Measurements from ENCODE around the gene PLXNA1.

The PLXNA1 gene

DNA sequence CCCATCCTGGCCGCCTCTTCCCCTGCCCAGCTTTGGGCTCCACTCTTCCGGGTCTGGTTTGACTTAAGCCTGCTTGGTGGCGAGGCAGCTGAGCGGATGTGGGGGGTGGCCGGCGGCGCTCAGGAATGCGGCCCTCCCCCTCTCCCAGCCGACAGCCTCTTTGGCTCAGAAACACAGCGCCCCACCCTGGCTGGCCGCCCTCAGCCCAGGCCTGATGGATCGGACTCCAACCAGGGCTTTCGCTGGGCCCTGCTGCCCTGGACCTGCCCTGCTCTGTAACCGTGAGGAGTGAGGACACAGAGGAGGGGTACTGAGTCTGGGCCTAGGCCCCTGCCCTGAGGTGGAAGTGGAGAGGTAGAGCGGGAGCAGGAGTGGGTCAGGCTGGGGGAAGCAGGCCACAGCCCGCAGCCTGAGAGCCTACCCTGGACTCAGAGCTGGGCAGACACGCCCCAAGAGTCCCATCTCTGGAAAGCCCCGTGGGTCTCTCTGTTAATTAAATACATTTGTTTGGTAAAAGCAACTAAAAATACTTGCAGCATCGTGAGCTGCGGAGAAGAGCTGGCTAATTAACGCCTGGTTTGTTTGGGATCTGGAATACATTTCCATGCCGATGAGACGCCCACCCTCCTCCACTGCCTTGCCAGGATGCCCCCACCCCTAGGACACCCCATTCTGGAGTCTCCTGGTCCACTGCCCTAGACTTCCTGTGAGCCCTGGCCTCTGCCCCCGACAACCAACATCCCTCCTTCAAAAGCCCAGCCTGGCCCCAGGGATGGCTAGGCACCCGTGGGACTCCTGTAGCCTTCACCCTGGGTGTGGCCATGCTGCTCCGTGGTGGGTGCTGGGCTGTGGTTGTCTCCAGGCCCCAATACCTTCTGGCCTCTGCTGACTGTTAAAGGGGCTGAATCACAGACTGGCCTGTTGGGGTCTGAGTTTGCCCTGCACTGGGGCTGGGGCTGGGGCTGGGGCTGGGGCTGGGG lies 19.6 kb downstream of the PLXNA1 start:
- no peak for DNase-seq (ENCODE audit: low spot score)

DNA sequence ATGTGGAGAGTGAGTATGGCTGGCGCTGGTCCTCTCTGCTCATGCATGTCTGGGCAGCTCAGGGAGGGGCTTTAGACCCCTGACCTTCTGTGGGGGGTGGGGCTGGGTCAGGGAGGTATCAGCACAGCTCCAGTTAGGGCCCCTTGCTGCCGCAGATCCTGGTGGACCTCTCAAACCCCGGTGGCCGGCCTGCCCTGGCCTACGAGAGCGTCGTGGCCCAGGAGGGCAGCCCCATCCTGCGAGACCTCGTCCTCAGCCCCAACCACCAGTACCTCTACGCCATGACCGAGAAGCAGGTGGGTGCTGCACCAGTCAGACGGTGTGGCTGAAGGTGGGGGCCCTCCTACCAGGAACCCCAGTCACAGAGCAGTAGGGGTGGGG lies 20.2 kb downstream of the PLXNA1 start:
- no peak for DNase-seq (ENCODE audit: low spot score)

DNA sequence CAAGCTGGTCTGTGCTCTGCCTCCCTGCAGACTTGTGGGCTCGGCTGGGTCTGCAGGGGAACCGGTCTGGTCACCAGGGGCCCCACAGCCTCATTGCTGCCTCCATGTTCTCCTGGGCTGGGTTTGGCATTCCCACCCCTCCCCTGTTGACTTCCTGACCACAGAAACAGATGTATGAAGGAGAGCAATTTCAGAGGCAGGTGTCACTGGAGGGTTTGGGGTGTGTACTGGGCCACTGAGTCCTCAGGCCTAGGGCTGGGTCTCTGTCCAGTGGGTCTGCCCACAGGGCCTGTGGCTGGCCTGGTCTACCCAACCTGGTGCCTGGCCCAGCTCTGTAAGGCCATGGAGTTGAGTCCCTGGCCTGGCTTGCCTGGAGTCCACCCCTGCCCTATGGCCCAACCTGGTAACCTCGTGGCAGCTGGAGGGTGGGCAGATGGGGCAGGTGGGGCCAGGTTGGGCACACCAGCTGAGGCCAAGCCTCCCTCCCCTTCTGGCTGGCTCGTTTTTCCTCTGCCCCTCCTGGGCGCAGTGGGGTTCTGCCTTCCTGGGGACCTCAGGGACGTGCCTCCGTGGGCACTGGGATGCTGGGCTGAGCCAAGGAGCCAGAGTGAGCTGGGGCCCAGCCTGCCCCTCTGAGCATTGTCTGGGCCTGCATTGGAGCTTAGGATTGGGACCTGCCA lies 20.8 kb downstream of the PLXNA1 start:
- DNase-seq (ENCODE audit: low spot score) = no peak

DNA sequence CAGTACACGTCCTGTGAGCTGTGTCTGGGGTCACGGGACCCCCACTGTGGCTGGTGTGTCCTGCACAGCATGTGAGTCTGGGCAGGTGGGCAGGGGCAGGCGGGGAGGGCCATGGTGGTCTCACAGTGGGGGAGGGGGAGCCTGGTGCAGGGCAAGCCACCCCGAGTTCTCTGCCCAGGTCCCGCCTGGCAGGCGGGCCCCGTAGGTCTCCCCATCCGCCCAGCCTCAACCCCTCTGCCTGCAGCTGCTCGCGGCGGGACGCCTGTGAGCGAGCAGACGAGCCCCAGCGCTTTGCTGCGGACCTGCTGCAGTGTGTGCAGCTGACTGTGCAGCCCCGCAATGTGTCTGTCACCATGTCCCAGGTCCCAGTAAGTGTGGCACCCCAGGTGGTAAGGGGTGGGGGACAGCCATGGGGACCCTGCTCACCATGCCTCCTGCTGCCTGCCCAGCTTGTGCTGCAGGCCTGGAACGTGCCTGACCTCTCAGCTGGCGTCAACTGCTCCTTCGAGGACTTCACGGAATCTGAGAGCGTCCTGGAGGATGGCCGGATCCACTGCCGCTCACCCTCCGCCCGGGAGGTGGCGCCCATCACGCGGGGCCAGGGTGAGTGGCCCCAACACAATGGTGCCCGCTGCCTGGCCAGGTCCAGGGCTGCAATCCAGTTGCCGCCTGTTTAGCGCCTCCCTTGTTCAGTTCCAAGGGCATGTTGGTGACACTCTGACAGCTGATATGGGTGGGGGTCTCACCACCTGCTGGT lies 21.9 kb downstream of the PLXNA1 start:
- no peak for DNase-seq (ENCODE audit: low spot score)

DNA sequence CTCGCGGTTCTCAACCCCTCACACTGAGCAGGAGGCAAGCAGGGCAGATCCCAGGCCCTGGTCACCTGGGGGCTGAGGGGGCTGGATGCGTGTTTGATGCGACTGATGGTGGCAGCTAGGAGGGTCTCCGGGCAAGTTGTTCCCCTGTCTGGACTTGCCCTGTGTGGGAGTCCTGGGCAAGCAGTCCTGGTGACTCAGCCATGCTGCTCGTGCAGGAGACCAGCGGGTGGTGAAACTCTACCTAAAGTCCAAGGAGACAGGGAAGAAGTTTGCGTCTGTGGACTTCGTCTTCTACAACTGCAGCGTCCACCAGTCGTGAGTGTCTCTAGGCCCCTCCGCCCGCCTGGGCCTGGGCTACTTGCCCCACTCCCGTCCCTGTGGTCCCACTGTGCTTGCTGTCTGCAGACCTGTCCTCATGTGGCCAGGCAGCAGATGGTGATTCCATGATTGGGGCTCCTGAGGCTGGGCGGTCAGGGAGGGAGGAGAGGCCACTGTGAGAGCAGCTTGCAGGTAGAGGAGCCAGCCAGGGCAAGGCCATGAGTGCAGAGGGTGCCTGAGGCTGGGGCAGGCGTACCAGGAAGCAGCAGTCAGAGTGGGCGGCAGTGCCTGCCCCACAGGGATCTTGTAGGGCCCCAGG lies 23.1 kb downstream of the PLXNA1 start:
- DNase-seq (ENCODE audit: low spot score) = no peak

DNA sequence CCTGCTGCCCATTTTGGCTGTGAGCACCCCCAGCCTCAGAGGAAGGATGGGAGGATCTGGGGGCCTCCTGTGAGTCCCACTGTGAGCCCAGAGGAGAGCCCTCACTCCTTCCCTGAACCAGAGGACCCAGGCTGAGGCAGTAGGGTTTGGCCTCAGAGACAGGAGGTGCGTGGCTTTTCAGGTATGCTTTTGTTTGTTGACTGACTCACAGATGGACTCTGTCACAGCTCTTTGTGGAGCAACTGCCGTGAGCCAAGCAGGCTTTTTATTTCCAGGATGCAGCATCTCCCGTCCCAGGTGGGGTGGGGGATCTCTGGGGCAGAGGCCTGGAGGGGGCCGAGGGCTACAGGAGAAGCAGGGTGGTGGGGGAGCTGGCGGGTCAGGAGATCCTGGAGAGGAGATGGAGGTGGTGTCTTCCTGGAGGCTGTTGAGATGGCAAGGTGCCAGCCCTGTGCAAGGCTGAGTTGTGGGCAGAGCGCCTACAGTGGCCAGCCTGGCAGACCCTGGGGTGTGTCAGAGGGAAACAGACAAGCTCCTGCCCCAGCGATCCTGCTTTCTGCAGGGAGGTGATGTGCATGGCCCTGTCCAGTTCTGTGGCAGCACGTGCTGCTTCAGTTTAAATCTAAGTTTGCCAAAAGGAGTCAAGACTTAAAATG lies 24.0 kb downstream of the PLXNA1 start:
- no peak for DNase-seq (ENCODE audit: low spot score)

DNA sequence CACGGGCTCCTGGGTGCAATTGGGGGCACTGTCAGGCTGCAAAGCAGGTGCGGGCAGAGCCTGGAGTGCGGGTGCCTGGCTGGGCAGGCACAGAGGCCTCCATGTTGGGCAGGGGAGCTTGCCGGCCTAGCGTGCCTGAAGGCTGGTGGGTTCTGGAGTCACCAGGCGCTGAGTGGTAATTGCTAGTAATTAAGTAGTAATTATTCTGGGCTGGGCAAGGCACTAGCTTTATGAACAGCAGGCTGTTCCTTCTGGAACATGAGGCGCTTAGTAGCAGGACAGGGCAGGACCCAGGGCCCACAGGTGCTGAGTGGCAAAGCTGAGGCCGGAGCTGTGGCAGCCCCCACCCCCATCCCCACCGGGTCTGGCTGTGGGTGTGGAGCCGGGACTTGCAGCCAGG lies 25.3 kb downstream of the PLXNA1 start:
- DNase-seq (ENCODE audit: low spot score) = no peak

DNA sequence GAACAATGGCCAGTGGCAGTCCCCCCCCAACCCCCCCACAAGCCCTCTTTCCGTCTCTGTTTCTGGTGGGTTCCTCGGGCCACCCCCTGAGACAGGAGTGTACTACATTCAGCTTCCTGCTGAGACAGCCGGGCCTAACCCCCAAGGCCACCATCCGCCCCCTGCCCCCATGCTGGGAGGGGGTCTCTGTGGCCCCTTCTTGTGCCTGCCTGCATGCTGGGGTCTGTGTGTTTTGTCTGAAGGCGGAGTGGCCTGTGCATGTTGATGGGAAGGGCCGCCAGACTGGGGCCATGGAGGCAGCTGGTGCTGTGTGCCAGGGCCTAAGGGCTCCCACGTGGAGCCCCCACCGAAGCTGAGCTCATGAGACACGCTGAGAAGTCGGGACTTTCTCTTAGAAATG lies 26.6 kb downstream of the PLXNA1 start:
- DNase-seq (ENCODE audit: low spot score) = no peak

DNA sequence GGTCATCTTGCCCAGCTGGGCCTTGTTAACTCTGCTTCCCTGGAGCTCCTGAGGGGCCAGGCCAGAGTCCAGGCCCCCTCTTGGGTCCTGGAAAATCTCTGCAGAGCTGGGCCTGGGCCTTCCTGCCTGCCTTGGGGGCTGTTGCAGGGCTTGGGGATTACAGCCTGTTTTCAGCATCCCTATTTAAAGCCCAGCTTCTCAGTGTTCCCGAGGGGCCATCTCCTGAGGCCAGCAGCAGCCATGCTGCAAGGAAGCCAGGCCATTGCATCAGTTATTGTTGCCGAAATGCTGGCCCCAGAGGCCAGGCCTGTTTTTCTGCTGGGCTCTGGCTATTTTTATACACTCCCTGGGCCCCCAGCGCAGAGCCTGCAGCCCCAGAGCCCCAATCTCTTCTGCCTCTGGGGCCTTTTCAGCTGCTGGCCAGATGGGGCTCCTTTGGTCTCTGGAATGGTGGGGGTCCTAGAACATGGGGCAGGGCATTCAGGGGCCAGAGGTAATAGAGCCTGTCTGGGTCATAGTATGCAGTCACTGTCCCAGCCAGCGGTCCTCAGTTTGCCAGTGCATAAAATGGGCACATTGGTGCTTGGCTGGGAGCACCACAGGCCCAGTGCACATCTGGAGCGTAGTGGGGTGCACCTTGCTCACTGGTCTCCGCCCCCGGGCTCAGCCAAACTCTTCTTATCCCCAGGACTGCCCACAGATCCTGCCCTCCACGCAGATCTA lies 28.5 kb downstream of the PLXNA1 start:
- peak; percentile 64 for DNase-seq (ENCODE audit: low spot score)

DNA sequence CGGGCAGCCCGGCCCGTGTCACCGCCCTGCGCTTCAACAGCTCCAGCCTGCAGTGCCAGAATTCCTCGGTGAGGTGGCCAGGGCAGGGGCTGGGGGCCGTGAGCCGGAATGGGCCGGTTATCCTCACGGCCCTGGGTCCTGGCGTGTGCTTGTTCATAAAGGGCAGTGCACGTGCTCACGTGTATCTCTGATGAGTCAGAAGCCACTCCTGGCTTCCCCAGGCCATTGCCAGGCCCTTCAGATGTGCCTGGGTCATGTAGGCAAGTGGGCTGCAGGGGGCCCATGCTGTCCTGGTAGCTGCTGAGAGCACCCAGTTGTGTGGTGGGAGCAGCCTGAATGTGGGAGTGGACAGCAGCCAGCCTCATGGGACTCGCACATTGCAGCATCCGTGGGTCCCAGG lies 29.2 kb downstream of the PLXNA1 start:
- DNase-seq (ENCODE audit: low spot score) = no peak

DNA sequence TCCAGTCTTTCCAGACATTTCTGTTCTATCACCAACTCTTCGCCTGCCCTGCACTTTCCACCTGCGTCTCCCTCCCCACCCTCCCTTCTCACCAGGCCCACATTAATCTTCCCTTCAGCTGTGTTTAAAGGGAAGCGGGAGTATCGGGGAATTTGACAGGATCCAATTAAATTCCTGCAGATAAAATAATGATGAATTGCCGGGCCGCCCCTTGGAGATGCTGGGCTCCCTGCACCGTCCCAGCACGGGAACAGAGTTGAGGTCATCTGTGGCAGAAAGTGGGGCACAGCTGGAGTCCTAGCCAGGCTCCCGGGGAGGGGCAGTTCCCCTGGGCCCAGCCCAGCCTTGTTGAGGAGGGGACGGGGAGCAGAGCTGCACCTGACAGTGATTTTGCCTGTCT lies 30.3 kb downstream of the PLXNA1 start:
- no peak for DNase-seq (ENCODE audit: low spot score)

DNA sequence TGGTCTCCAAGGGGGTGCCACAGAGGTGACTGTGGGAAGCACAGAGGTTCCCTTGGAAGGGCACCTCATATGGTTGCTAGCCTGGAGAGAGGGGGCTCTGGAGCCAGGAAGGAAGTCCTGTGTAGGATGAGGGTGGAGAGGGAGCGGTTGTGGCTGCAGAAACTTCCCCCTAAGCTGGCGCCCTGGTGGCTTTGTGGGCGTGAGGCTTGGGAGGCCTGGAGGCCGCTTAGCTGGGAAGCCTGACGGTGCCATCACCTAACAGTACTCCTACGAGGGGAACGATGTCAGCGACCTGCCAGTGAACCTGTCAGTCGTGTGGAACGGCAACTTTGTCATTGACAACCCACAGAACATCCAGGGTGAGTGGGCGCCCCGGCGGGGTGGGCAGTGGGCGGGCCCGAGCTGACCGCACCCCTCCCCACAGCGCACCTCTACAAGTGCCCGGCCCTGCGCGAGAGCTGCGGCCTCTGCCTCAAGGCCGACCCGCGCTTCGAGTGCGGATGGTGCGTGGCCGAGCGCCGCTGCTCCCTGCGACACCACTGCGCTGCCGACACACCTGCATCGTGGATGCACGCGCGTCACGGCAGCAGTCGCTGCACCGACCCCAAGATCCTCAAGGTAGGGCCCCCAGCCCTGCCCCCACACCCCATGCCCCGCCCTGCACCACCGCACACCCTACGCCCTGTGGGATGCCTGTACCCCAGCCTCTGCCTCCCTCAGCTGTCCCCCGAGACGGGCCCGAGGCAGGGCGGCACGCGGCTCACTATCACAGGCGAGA lies 31.0 kb downstream of the PLXNA1 start:
- no peak for DNase-seq (ENCODE audit: low spot score)

DNA sequence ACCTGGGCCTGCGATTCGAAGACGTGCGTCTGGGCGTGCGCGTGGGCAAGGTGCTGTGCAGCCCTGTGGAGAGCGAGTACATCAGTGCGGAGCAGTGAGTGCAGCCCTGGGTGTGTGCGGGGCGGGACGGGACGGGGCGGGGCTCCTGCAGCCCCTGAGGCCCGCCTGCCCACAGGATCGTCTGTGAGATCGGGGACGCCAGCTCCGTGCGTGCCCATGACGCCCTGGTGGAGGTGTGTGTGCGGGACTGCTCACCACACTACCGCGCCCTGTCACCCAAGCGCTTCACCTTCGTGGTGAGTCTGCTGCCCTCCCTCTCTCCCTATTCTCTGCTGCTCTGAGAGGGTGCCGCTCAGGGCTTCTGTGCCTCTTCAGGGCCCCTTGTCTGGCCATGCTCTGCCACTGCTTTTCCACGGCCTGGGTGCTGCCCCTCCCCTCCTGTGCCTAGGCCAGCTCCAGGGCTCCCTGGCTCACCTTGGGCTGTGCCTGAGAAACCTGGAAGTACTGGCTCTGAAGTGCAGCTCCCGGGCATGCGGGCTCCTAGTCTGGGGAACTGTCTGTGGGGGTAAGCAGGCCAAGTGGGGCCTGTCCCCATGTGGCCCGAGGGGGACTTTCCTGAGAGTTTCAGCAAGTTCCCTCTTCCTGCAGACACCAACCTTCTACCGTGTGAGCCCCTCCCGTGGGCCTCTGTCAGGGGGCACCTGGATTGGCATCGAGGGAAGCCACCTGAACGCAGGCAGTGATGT lies 31.8 kb downstream of the PLXNA1 start:
- no peak for DNase-seq (ENCODE audit: low spot score)

DNA sequence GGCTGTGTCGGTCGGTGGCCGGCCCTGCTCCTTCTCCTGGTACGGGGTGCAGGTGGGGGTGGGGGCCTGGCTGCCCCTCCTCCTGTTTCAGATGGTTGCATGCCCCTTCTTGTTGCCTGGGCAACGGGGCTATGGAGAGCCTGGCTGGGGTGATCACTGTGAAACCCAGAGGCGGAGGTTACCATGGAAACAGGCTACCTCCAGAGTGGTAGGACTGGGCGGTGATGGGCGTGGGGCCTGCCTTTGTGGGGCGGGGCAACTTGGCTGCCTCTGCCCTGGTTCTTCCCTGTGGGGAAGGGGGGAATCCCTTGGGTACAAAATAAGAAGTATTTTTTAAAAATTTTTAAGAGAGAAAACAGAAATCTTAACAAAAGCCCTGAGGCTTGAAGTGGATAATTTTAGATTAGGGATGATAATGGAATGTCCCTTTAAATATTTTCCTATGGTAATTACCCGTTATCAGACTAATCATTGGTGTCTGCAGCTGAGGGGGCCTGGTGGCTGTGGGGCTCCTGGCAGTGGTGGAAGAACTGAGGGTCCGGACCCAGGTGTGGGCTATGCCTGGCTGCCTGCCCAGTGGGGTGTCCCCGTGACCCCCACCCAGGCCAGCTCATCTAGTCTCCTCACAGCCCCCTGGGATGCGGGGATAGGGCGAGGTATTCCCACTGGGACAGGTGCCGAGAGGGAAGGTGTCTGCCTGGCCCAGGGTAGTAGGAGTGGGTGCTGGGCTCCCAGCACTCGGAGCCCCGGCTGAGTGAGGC lies 32.5 kb downstream of the PLXNA1 start:
- no peak for DNase-seq (ENCODE audit: low spot score)

DNA sequence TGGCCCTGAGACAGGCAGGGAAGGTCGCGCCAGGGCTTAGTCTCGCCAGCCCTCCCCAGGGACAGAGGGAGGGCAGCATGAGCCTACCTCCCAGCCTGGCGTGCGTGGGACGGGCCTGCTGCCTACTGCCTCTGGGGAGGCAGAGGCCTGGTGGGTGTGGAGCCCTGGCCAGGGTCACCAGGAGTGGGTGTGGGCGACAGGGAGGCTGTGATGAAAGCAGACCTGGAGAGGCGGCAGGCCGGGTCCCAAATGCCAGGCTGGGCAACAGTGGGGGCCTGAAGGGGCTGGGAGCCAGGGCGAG lies 33.1 kb downstream of the PLXNA1 start:
- DNase-seq (ENCODE audit: low spot score) = peak; percentile 69

DNA sequence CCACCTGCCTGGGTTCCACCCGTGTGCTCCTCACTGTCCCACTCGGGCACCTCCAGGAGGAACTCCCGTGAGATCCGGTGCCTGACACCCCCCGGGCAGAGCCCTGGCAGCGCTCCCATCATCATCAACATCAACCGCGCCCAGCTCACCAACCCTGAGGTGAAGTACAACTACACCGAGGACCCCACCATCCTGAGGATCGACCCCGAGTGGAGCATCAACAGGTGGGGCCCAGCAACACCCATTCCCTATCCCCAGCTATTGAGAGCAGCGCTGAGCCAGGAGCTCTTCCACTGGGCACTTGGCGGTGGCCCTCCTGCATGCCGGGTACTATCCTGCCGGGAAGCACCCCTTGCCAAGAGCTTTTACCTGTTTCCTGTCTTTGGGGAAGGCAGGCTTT lies 33.5 kb downstream of the PLXNA1 start:
- no peak for DNase-seq (ENCODE audit: low spot score)

DNA sequence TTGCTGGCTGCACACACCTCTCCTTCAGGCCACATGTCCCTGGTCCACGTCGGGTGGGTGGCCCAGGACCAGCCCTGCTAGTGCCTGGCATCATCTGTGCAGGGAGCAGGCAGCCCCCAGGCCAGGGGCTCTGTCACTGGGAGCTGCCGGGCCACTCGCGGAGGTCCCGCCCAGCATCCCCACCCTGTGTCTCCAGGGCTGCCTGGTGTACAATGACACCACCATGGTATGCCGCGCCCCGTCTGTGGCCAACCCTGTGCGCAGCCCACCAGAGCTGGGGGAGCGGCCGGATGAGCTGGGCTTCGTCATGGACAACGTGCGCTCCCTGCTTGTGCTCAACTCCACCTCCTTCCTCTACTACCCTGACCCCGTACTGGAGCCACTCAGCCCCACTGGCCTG lies 34.3 kb downstream of the PLXNA1 start:
- DNase-seq (ENCODE audit: low spot score) = no peak

DNA sequence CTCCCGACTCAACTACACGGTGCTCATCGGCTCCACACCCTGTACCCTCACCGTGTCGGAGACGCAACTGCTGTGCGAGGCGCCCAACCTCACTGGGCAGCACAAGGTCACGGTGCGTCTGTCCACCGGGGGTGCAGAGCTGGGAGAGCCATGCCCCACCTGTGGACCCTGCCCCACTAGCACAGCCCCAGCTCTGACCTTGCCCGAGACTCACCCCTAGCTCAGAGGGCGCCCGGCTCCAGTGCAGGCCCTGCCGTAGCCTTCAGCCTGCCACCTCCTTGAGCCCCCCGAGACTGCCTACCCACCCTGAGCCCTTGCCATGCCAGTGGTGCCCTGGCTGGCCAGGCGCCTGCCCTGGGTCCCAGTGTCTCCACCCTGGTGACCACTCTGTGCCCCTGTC lies 34.9 kb downstream of the PLXNA1 start:
- DNase-seq (ENCODE audit: low spot score) = no peak

DNA sequence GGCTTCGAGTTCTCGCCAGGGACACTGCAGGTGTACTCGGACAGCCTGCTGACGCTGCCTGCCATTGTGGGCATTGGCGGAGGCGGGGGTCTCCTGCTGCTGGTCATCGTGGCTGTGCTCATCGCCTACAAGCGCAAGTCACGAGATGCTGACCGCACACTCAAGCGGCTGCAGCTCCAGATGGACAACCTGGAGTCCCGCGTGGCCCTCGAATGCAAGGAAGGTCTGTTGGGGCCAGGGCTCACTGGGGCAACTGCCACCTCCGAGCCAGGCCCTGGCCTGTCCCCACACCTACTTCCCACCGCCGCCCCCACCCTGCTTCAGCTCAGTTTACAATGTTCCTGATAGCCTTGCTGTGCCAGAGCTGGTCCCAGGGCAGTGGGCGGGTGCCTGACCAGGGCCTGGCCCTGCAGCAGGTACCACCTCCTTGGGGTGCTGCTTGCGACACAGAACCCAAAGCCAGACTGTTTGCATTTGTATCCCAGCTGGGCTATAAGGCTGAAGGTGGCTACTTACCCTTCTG lies 35.5 kb downstream of the PLXNA1 start:
- DNase-seq (ENCODE audit: low spot score) = no peak

Measured in D341Med (cell line).